ENCODE data around the gene ERP44.
"Not testable (repeated sequence)": the region's sequence is repeated elsewhere in the genome, so short reads cannot be mapped to it uniquely, and the experiment has no call there.

ERP44 gene

DNA sequence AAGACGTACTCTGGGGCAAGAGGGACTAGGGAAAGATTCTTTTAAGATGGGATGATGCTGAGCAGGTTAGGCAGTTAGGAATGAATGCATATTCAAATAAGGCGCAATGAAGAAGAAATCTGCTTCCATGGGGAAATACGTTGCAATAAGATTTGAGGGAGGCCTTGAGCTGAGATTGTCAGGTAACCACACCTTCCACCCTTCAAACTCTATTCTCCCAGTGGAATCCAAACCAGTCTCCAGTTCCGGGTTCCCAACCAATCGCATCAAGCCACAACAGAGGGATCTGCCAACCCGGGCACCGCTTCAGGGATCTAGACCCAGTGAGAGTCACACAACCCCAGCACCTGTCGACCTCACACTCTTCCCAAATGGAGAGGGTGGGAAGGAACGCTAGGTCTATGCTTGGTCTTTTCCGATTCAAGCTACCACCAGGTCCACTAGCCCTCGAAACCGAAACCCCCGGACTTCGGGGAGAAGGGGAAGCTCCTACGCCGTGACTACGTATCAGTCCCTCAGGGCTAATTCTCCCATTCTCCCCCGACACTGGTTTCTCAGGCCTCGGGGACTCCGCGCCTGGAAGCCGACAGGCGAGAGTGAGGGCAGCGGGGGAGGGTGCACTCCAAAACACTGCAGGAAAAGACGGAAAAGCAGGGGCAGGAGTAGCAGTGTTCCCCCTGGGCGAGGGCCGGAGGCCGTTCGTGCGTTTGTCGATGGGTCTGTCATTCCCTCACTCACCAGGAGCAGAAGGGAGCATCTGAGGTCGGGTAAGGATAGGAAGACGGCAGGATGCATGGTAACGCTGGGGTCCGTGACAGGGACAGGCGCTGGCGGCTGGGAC lies 534 bp downstream of the ERP44 start:
- Histone ChIP-seq H3K9me3 (no peaks in the 10 kb centered on the region), H3K27me3 (no peaks in the 10 kb centered on the region), H3K27ac (peak overlapping the region; percentile 89), H3K4me3 (ENCODE audit: low read depth in 1 of 2, low read length in 1 of 2) (peak overlapping the region; percentile 76), H3K36me3 (no peaks in the 10 kb centered on the region), H3K4me1 (ENCODE audit: control insufficient read depth in 1 of 2, insufficient read depth in 1 of 2, low read depth in 1 of 2, low read length in 1 of 2) (peaks cover 21% of the 10 kb centered on the region in 2 experiments)
- TF ChIP-seq, protein P1, sequence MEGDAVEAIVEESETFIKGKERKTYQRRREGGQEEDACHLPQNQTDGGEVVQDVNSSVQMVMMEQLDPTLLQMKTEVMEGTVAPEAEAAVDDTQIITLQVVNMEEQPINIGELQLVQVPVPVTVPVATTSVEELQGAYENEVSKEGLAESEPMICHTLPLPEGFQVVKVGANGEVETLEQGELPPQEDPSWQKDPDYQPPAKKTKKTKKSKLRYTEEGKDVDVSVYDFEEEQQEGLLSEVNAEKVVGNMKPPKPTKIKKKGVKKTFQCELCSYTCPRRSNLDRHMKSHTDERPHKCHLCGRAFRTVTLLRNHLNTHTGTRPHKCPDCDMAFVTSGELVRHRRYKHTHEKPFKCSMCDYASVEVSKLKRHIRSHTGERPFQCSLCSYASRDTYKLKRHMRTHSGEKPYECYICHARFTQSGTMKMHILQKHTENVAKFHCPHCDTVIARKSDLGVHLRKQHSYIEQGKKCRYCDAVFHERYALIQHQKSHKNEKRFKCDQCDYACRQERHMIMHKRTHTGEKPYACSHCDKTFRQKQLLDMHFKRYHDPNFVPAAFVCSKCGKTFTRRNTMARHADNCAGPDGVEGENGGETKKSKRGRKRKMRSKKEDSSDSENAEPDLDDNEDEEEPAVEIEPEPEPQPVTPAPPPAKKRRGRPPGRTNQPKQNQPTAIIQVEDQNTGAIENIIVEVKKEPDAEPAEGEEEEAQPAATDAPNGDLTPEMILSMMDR (IDR thresholded peaks at IDR 0.05), result no peak

DNA sequence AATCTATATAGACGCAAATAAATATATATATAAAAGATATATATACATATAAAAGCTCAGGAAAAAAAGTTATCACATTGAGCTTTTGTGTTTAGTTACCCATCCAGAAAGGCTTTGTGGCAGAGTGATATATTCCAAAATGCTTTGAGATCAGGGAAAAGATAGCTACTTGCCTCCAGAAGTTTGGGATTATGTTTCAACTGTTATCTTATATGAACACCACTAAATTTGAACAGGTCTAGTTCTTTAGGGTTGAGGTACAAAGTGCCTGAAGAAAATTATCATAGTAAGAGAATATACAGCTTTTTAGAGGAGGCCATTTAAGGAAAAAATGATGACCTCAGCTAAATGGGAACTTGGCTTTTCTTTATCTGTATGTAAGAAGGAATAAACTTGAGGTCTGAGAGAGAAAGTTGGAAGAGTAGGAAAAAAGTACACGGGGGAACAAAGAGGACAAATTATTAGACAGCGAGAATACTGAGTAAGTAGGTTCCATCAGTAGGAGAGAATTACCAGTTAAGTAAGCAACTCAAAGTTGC lies 2.4 kb downstream of the ERP44 start:
- Histone ChIP-seq H3K36me3 (no peaks in the 10 kb centered on the region), H3K9me3 (no peaks in the 10 kb centered on the region), H3K4me3 (ENCODE audit: low read depth in 1 of 2, low read length in 1 of 2) (no peak overlapping the region), H3K27ac (no peak overlapping the region), H3K4me1 (ENCODE audit: control insufficient read depth in 1 of 2, insufficient read depth in 1 of 2, low read depth in 1 of 2, low read length in 1 of 2) (peaks cover 21% of the 10 kb centered on the region in 2 experiments), H3K27me3 (no peaks in the 10 kb centered on the region)
- TF ChIP-seq, protein P1 (IDR thresholded peaks at IDR 0.05), result no peak

GRCh38 chr9:100094411-100094810 lies 4.4 kb downstream of the ERP44 start:
- not testable (repeated sequence) for H3K27me3 ChIP-seq; H3K27ac ChIP-seq; H3K9me3 ChIP-seq; H3K4me3 ChIP-seq (ENCODE audit: low read depth in 1 of 2, low read length in 1 of 2); H3K36me3 ChIP-seq
- peaks cover 19 to 20% of the 10 kb centered on the region in 2 experiments for H3K4me1 ChIP-seq (ENCODE audit: control insufficient read depth in 1 of 2, insufficient read depth in 1 of 2, low read depth in 1 of 2, low read length in 1 of 2)

GRCh38 chr9:100092066-100092465 lies 6.7 kb downstream of the ERP44 start:
- Histone ChIP-seq H3K4me1 (ENCODE audit: control insufficient read depth in 1 of 2, insufficient read depth in 1 of 2, low read depth in 1 of 2, low read length in 1 of 2) (peaks cover 16 to 25% of the 10 kb centered on the region in 2 experiments), H3K36me3 (no peaks in the 10 kb centered on the region), H3K4me3 (ENCODE audit: low read depth in 1 of 2, low read length in 1 of 2) (no peak overlapping the region), H3K9me3 (no peaks in the 10 kb centered on the region), H3K27ac (no peak overlapping the region), H3K27me3 (no peaks in the 10 kb centered on the region)
- TF ChIP-seq, protein P1 (IDR thresholded peaks at IDR 0.05), result no peak

- Histone ChIP-seq H3K9me3 (no peaks in the 10 kb centered on the region), H3K27ac (no peak overlapping the region), H3K27me3 (no peaks in the 10 kb centered on the region), H3K4me1 (ENCODE audit: control insufficient read depth in 1 of 2, insufficient read depth in 1 of 2, low read depth in 1 of 2, low read length in 1 of 2) (peaks cover 20 to 29% of the 10 kb centered on the region in 2 experiments), H3K4me3 (ENCODE audit: low read depth in 1 of 2, low read length in 1 of 2) (no peak overlapping the region), H3K36me3 (no peaks in the 10 kb centered on the region)
- TF ChIP-seq, protein P1 (IDR thresholded peaks at IDR 0.05), result no peak
Measured at GRCh38 chr9:100091650-100092049, 7.2 kb downstream of the ERP44 start.

GRCh38 chr9:100090880-100091279 lies 7.9 kb downstream of the ERP44 start:
- Histone ChIP-seq H3K4me3 (ENCODE audit: low read depth in 1 of 2, low read length in 1 of 2) (no peak overlapping the region), H3K27ac (no peak overlapping the region), H3K36me3 (no peaks in the 10 kb centered on the region), H3K4me1 (ENCODE audit: control insufficient read depth in 1 of 2, insufficient read depth in 1 of 2, low read depth in 1 of 2, low read length in 1 of 2) (peaks cover 23 to 35% of the 10 kb centered on the region in 2 experiments), H3K27me3 (no peaks in the 10 kb centered on the region), H3K9me3 (no peaks in the 10 kb centered on the region)
- TF ChIP-seq, protein P1 (IDR thresholded peaks at IDR 0.05), result no peak
